ENCODE results near the gene PITPNC1.

DNA sequence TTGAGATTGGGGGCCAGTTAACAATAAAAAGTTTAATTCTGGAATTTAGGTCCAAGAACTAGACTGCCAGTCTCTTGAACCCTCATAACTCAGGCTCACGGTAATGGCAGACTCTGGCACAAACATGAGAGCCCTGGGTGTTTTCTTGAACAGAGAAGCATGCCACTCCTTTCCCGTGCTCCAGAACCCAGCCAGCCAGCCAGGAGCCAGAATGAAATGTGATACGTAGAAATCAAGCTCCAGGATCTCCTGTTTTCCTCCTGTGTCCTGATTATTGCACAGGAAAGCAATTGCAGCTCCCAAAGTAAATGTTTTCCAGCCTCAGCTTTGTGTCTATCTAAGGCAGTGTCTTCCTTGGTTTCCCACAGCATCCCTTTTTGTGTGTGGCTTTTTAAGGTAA, 294.4 kb downstream of the PITPNC1 start:
- TF ChIP-seq CTCF (IDR thresholded peaks at IDR 0.05): no peak
- TF ChIP-seq EZH2 (IDR thresholded peaks at IDR 0.05; ENCODE audit: borderline replicate concordance, insufficient read depth, low read depth, low read length, poor library complexity, severe bottlenecking): no peak
